ENCODE measurements around the gene ZNF578. TPM values are rescaled to one million over a fixed set of nuclear protein-coding genes. Genes with fewer than 3 reads are reported as not detected.
A peak's percentile ranks its signal among the peaks of the same experiment; 100 is the strongest.

The ZNF578 gene
- total and polyA plus RNA-seq, 9 of the 15 experiments (the other 6 are each of a cell fraction or from before 2014, with no cell fraction given): 0.05 to 0.29 (median 0.15) TPM

GRCh38 chr19:52527134-52527955 lies 74.0 kb downstream of the ZNF578 start, which contains the start of gene ZNF808 (continued):
- no peak for TF ChIP-seq ZBTB49 (CRISPR knock-in tag; IDR thresholded peaks at IDR 0.05; ENCODE audit: borderline replicate concordance)
- no peak for TF ChIP-seq KLF16 (IDR thresholded peaks at IDR 0.05)
- TF ChIP-seq ZNF274 (IDR thresholded peaks at IDR 0.05; ENCODE audit: borderline replicate concordance, low read depth, low read length): no peak
- TF ChIP-seq ZNF408 (CRISPR knock-in tag; IDR thresholded peaks at IDR 0.05; ENCODE audit: low read depth): no peak
- TF ChIP-seq YY1 (IDR thresholded peaks at IDR 0.05; ENCODE audit: borderline replicate concordance in 1 of 3, control insufficient read depth in 1 of 3, extremely low read depth in 1 of 3, insufficient read depth in 3 of 3, insufficient read length in 1 of 3, insufficient replicate concordance in 2 of 3, low read depth in 1 of 3, low read length in 2 of 3): peak in 2 of 3 experiments; percentile 25 to 71
- no peak for TF ChIP-seq ZNF431 (CRISPR knock-in tag; IDR thresholded peaks at IDR 0.05)
- no peak for TF ChIP-seq NFE2 (IDR thresholded peaks at IDR 0.05; ENCODE audit: low read depth)
- TF ChIP-seq NCOA2 (IDR thresholded peaks at IDR 0.05; ENCODE audit: partially characterized antibody in 2 of 2): no peak
- TF ChIP-seq ZC3H11A (IDR thresholded peaks at IDR 0.05; ENCODE audit: low read depth, low read length): no peak
- no peak for TF ChIP-seq HMGXB4 (CRISPR knock-in tag; IDR thresholded peaks at IDR 0.05)
- TF ChIP-seq BRD9 (IDR thresholded peaks at IDR 0.05; ENCODE audit: low read depth, partially characterized antibody): no peak
- no peak for TF ChIP-seq SNAPC5 (CRISPR knock-in tag; IDR thresholded peaks at IDR 0.05)
- TF ChIP-seq POLR2G (IDR thresholded peaks at IDR 0.05; ENCODE audit: low read depth, low read length): peak; percentile 72
- TF ChIP-seq FOXK2 (conservative IDR thresholded peaks at IDR 0.05 in 1 of 2, IDR thresholded peaks at IDR 0.05 in 1 of 2; ENCODE audit: low read depth in 2 of 2): no peak
- no peak for TF ChIP-seq MLX (CRISPR knock-in tag; conservative IDR thresholded peaks at IDR 0.05)
- no peak for TF ChIP-seq TCFL5 (CRISPR knock-in tag; conservative IDR thresholded peaks at IDR 0.05)
- no peak for TF ChIP-seq NCOA6 (IDR thresholded peaks at IDR 0.05)
- no peak for TF ChIP-seq ZNF212 (CRISPR knock-in tag; IDR thresholded peaks at IDR 0.05)
- TF ChIP-seq SMARCC2 (IDR thresholded peaks at IDR 0.05; ENCODE audit: low read depth): no peak
- no peak for TF ChIP-seq CHCHD3 (CRISPR knock-in tag; IDR thresholded peaks at IDR 0.05)
- no peak for TF ChIP-seq MITF (IDR thresholded peaks at IDR 0.05)
